ENCODE results near the gene SLC29A1. TPM values are rescaled to one million over a fixed set of nuclear protein-coding genes. Genes with fewer than 3 reads are reported as not detected.
A peak's percentile ranks its signal among the peaks of the same experiment; 100 is the strongest.

Gene SLC29A1
- total and polyA plus RNA-seq, 2 of the 8 experiments (the other 6 are each of a cell fraction or from before 2014, with no cell fraction given) = 187 to 558 TPM

- H2BK20ac ChIP-seq (ENCODE audit: low read length) = no peak overlapping the region
- H3K23me2 ChIP-seq (ENCODE audit: low read depth, low read length) = peaks cover 10% of the 10 kb centered on the region; the same call in 1 of the 2 replicates
- no peak overlapping the region for H2BK5ac ChIP-seq (ENCODE audit: low read depth, low read length)
- H3K9ac ChIP-seq (replicated peaks in 1 of 4; ENCODE audit: extremely low read depth in 1 of 4, low read depth in 3 of 4, low read length in 3 of 4) = no peak overlapping the region
- no peak overlapping the region for H3K27ac ChIP-seq (ENCODE audit: low read depth, low read length)
- H3K14ac ChIP-seq (ENCODE audit: insufficient read length) = no peak overlapping the region
- no peak overlapping the region for H3K56ac ChIP-seq (replicated peaks; ENCODE audit: insufficient read length, low read depth, low read length)
- H2BK12ac ChIP-seq (ENCODE audit: low read depth, low read length) = no peak overlapping the region
- H3K79me2 ChIP-seq (ENCODE audit: control insufficient read depth in 1 of 2, insufficient read depth in 2 of 2, low read length in 2 of 2) = no peaks in the 10 kb centered on the region
- no peak overlapping the region for H2AFZ ChIP-seq (ENCODE audit: low read length)
- no peaks in the 10 kb centered on the region for H3K27me3 ChIP-seq (replicated peaks in 1 of 4; ENCODE audit: control insufficient read depth in 3 of 4, extremely low read depth in 1 of 4, insufficient read depth in 3 of 4, low read length in 3 of 4)
- DNase-seq (ENCODE audit: low read depth in 1 of 2, low spot score in 2 of 2) (no peak), FAIRE-seq (no peak)
- no peaks in the 10 kb centered on the region for H3K9me3 ChIP-seq (ENCODE audit: insufficient read depth in 2 of 2, low read depth in 1 of 2, low read length in 1 of 2)
- 0 out of 4 replicates have a peak, but pooled peaks of 1 of the 3 experiments have one; percentile 8 for TF ChIP-seq CTCF (IDR thresholded peaks at IDR 0.05; ENCODE audit: control extremely low read depth in 1 of 3, insufficient read depth in 1 of 3, low read depth in 1 of 3, low read length in 3 of 3)
- no peak for TF ChIP-seq SAP30 (IDR thresholded peaks at IDR 0.05; ENCODE audit: insufficient read depth, insufficient replicate concordance, low read length)
- no peak overlapping the region; the same call in 1 of the 2 replicates for H4K8ac ChIP-seq (ENCODE audit: extremely low read depth, insufficient read depth, low read length)
- H3K36me3 ChIP-seq (ENCODE audit: control insufficient read depth in 2 of 4, insufficient read depth in 4 of 4, low read length in 3 of 4) = no peaks in the 10 kb centered on the region
- H3K18ac ChIP-seq (ENCODE audit: extremely low read depth, low read length) = no peak overlapping the region
- no peak overlapping the region for H2BK15ac ChIP-seq (ENCODE audit: low read length)
- H4K5ac ChIP-seq (ENCODE audit: insufficient read length, low read depth, low read length) = no peak overlapping the region
- no peak overlapping the region for H4K91ac ChIP-seq (replicated peaks; ENCODE audit: insufficient read length, low read length)
- no peak overlapping the region for H3K4me3 ChIP-seq (ENCODE audit: extremely low read depth in 1 of 4, insufficient read depth in 2 of 4, low read depth in 3 of 4, low read length in 4 of 4)
- H3K4me2 ChIP-seq (ENCODE audit: insufficient read depth in 1 of 2, low read depth in 2 of 2, low read length in 2 of 2) = no peak overlapping the region
- H3K23ac ChIP-seq (ENCODE audit: insufficient read length) = no peak overlapping the region
- no peaks in the 10 kb centered on the region for H3K79me1 ChIP-seq (ENCODE audit: low read depth, low read length)
- H2BK120ac ChIP-seq (replicated peaks; ENCODE audit: low read depth, low read length) = no peak overlapping the region
- WGBS, 2 experiments (ENCODE audit: extremely low coverage in 1 of 2, insufficient coverage in 1 of 2, insufficient read length in 1 of 2, insufficient replicate concordance in 2 of 2, low coverage in 1 of 2, low lambda C conversion rate in 2 of 2, missing lambda C conversion rate in 1 of 2) = 74% methylated on average over 9 of the region's 9 CpGs; no CpG with 5 or more reads in 1 of the 2 experiments
- ChIA-PET CTCF (ENCODE audit: partially characterized antibody) (interaction anchor here (0.6 to 6.5 kb wide), 8 partner anchors 9 to 84 kb away, joined by 3 to 34 read pairs (median 6); no protein-coding TSS in a partner anchor), POLR2A (ENCODE audit: partially characterized antibody) (interaction anchor here (1.0 to 3.5 kb wide), 8 partner anchors 10 to 61 kb away, joined by 3 to 14 read pairs (median 4); no protein-coding TSS in a partner anchor)
- no peaks in the 10 kb centered on the region for H4K20me1 ChIP-seq (replicated peaks in 1 of 2; ENCODE audit: control insufficient read depth in 1 of 2, insufficient read depth in 2 of 2, low read length in 2 of 2)
- no peak overlapping the region for H2AK5ac ChIP-seq (ENCODE audit: low read depth, low read length)
- H3K4ac ChIP-seq (replicated peaks; ENCODE audit: insufficient read length, low read depth, low read length) = no peak overlapping the region
- H3K4me1 ChIP-seq (replicated peaks in 1 of 4; ENCODE audit: control insufficient read depth in 3 of 4, insufficient read depth in 4 of 4, low read length in 3 of 4) = peaks cover 2 to 10% (median 5%) of the 10 kb centered on the region in 4 experiments; a peak in 6 of 7 replicates
Measured at GRCh38 chr6:44183783-44184182, 39.6 kb upstream of the SLC29A1 start.
